DND-41 (cell line): Measurements from ENCODE around the gene LACTB.

Experiments
- CTCF ChIP-seq: IDR thresholded peaks from 2 replicates; pipeline ENCODE4 v1.5.1; 2012; ENCODE audit warnings: borderline replicate concordance, low read length, moderate library complexity, mild to moderate bottlenecking; ENCODE audit not compliant: poor library complexity, severe bottlenecking; ENCODE audit errors: extremely low read depth
- EZH2 ChIP-seq: IDR thresholded peaks from 3 replicates; pipeline ENCODE4 v1.6.1; 2012; ENCODE audit warnings: borderline replicate concordance, low read depth, mild to moderate bottlenecking, moderate library complexity, low read length, inconsistent platforms; ENCODE audit not compliant: severe bottlenecking

DNA sequence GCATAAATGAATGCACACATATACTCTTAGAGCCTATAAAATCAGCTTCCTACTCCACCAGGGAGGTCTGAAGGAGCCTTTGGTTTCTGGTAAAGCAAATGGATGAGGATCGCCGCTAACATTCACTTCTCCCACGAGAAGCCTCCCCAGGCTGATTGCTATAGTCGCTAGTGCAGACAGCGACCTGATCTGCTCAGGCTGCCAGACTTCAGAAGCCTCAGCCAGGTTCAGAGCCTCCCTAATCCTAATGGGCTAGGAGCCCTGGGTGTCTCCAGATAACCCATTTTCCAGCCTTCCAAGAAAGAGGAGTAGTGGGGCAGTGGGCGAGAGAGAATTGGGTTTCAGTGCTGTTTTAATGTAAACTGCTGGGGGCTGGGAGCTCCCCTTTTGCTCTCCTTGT lies 43.7 kb upstream of the LACTB start:
- TF ChIP-seq CTCF (no peak), EZH2 (no peak)
